Esophagus (tissue), 2 donors: Measurements from ENCODE around the gene ZNF280A. TPM values are rescaled to one million over a fixed set of nuclear protein-coding genes. Genes with fewer than 3 reads are reported as not detected.

ENCODE experiments used
- H3K27ac ChIP-seq, 2 donors: one replicate each; pipeline ENCODE4 v1.5.1; 2013; ENCODE audit warnings: low read depth in 2 of 2, mild to moderate bottlenecking in 2 of 2, inconsistent platforms in 1 of 2, low read length in 1 of 2, moderate library complexity in 1 of 2
- H3K27me3 ChIP-seq, 2 donors: one replicate each; pipeline ENCODE4 v1.6.1; 2013; ENCODE audit warnings: low read length in 2 of 2, control low read depth in 1 of 2, mild to moderate bottlenecking in 1 of 2; ENCODE audit not compliant: insufficient read depth in 2 of 2, control insufficient read depth in 1 of 2
- H3K36me3 ChIP-seq, 2 donors: one replicate each; pipeline ENCODE4 v1.6.1; 2013; ENCODE audit warnings: low read length in 1 of 2; ENCODE audit not compliant: control insufficient read depth in 2 of 2, insufficient read depth in 2 of 2
- H3K4me1 ChIP-seq, 2 donors: one replicate each; pipeline ENCODE4 v1.6.1; 2013; ENCODE audit warnings: low read length in 1 of 2; ENCODE audit not compliant: control insufficient read depth in 2 of 2, insufficient read depth in 2 of 2
- H3K4me3 ChIP-seq, 2 donors: one replicate each; pipeline ENCODE4 v1.5.1; 2013; ENCODE audit warnings: low read length in 2 of 2, mild to moderate bottlenecking in 2 of 2, low read depth in 1 of 2, moderate library complexity in 1 of 2
- H3K9me3 ChIP-seq, 2 donors: one replicate each; pipeline ENCODE4 v1.6.1; 2013; ENCODE audit warnings: mild to moderate bottlenecking in 2 of 2, low read depth in 1 of 2, low read length in 1 of 2, moderate library complexity in 1 of 2; ENCODE audit not compliant: control insufficient read depth in 2 of 2, insufficient read depth in 1 of 2
- WGBS, 2 donors: extraction: QIAGEN DNeasy Blood & Tissue Kit; methylation state at CpG; one replicate each; pipeline ENCODE4 v1.1.7; 2013; 5-methylcytosine and 5-hydroxymethylcytosine counted together
- polyA plus RNA-seq, 2 donors: library from polyadenylated mRNA; stranded (reverse); fragments of 200-250 nt; gene quantifications; one replicate each; pipeline ENCODE4 v1.2.3, GENCODE V29; 2013
- donor health status: healthy with polysubstance abuse.
- donor health status: Bipolar disorder and iron deficiency.

Gene ZNF280A
- polyA plus RNA-seq, 2 donors, result not detected

GRCh38 chr22:22464541-22465054 lies 55.5 kb downstream of the ZNF280A start:
- peaks cover 0 to 3% of the 10 kb centered on the region in 2 donors for H3K27me3 ChIP-seq

GRCh38 chr22:22463855-22464540 lies 56.1 kb downstream of the ZNF280A start:
- Histone ChIP-seq H3K4me3 (no peak overlapping the region), H3K9me3 (peaks cover 1 to 12% of the 10 kb centered on the region in 2 donors), H3K27me3 (peaks cover 0 to 3% of the 10 kb centered on the region in 2 donors), H3K36me3 (no peaks in the 10 kb centered on the region), H3K4me1 (no peaks in the 10 kb centered on the region), H3K27ac (no peak overlapping the region)
- WGBS, 2 donors, result 31 to 36% methylated on average over 18 of the region's 18 CpGs

More at GRCh38 chr22:22464541-22465054, 55.5 kb downstream of the ZNF280A start:
- Histone ChIP-seq H3K9me3 (peaks cover 0 to 6% of the 10 kb centered on the region in 2 donors), H3K27ac (no peak overlapping the region), H3K36me3 (no peaks in the 10 kb centered on the region), H3K4me3 (no peak overlapping the region), H3K4me1 (no peaks in the 10 kb centered on the region)
- WGBS, 2 donors, result 85 to 88% methylated on average over 11 of the region's 11 CpGs

Other genes with a start within 250 kb of the ZNF280A start
- gene ZNF280B, start 11.5 kb downstream of the ZNF280A start, polyA plus RNA-seq, result under 1 TPM in 1 of 2 donors, not detected in 1; 0.05 TPM
- gene PRAME, start 39.0 kb upstream of the ZNF280A start, polyA plus RNA-seq, result under 1 TPM in 1 of 2 donors, not detected in 1; 0.01 TPM
- gene GGTLC2, start 124.3 kb upstream of the ZNF280A start, polyA plus RNA-seq, result not detected